Measurements from ENCODE around the gene FRZB. TPM values are rescaled to one million over a fixed set of nuclear protein-coding genes. Genes with fewer than 3 reads are reported as not detected.
"Not testable (repeated sequence)": the region's sequence is repeated elsewhere in the genome, so short reads cannot be mapped to it uniquely, and the experiment has no call there.

The FRZB gene
- total and polyA plus RNA-seq, 2 donors (not counting 1 experiment from before 2014, with no cell fraction given): 1.5 to 2.0 TPM

DNA sequence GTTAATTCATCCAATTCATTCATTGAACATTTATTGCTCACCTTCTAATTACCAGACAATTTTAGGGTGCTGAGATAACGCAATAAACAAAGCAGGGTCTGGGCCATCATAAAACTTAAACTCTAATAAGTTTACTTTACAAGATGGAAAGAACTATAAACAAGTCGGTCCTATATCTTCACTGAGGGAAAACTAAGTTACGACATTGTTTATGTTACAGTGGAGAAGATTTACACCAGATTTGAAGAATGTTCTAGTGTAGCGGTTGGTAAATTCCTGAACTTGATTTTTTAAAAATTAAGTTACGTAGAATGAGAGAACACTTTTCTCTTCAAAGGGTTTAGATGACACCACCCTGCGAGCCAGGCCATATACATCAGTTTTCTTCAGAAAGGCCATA is 20.7 kb upstream of the FRZB start:
- no peaks in the 10 kb centered on the region for H3K4me1 ChIP-seq (ENCODE audit: control insufficient read depth, extremely low read depth, insufficient read depth, low read length)
- no peak for TF ChIP-seq EZH2 (IDR thresholded peaks at IDR 0.05; ENCODE audit: low read length, missing control alignments)
- TF ChIP-seq, protein P1, sequence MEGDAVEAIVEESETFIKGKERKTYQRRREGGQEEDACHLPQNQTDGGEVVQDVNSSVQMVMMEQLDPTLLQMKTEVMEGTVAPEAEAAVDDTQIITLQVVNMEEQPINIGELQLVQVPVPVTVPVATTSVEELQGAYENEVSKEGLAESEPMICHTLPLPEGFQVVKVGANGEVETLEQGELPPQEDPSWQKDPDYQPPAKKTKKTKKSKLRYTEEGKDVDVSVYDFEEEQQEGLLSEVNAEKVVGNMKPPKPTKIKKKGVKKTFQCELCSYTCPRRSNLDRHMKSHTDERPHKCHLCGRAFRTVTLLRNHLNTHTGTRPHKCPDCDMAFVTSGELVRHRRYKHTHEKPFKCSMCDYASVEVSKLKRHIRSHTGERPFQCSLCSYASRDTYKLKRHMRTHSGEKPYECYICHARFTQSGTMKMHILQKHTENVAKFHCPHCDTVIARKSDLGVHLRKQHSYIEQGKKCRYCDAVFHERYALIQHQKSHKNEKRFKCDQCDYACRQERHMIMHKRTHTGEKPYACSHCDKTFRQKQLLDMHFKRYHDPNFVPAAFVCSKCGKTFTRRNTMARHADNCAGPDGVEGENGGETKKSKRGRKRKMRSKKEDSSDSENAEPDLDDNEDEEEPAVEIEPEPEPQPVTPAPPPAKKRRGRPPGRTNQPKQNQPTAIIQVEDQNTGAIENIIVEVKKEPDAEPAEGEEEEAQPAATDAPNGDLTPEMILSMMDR (conservative IDR thresholded peaks at IDR 0.05 in 1 of 2, IDR thresholded peaks at IDR 0.05 in 1 of 2; ENCODE audit: low read depth in 1 of 2, low read length in 2 of 2): no peak
- DNase-seq (ENCODE audit: low read depth in 2 of 2): peak in 1 of 2 donors; percentile 32

DNA sequence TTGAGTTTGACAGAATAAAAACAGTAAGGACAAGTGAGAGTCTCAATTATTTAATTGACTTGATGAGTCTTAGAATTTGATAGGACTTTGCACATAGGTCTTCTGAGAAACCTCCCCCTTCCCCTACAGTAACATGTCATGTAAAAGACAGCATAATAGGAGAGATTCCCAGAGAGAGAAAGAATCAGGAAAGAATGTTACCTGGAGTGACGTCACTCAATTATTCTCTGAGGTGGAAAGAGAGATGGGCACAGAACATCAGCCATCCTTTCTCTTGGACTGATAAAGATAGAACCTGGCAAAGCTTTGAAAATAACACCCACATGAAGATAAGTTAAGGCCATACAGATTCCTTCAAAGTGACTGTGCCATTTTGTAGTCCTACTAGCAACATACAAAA is 19.3 kb upstream of the FRZB start:
- H4K20me1 ChIP-seq (ENCODE audit: control insufficient read depth, extremely low read depth, insufficient read depth, low read length): no peaks in the 10 kb centered on the region
- H3K9ac ChIP-seq (ENCODE audit: insufficient read depth, low read length): no peak overlapping the region
- no peaks in the 10 kb centered on the region for H3K4me1 ChIP-seq (ENCODE audit: control insufficient read depth, extremely low read depth, insufficient read depth, low read length)
- H3K27me3 ChIP-seq (ENCODE audit: control insufficient read depth, insufficient read depth, low read length): no peaks in the 10 kb centered on the region
- no peaks in the 10 kb centered on the region for H3K36me3 ChIP-seq (ENCODE audit: control insufficient read depth, insufficient read depth, low read length)
- no peak overlapping the region for H3K4me2 ChIP-seq (ENCODE audit: extremely low read depth, insufficient read depth, low read length)
- H3K27ac ChIP-seq (ENCODE audit: insufficient read depth, low read length): no peak overlapping the region
- TF ChIP-seq EZH2 (IDR thresholded peaks at IDR 0.05; ENCODE audit: low read length, missing control alignments): no peak
- TF ChIP-seq, protein P1 (conservative IDR thresholded peaks at IDR 0.05 in 1 of 2, IDR thresholded peaks at IDR 0.05 in 1 of 2; ENCODE audit: low read depth in 1 of 2, low read length in 2 of 2): no peak
- no peak for DNase-seq (ENCODE audit: low read depth in 2 of 2)
- no peak overlapping the region for H2AFZ ChIP-seq (ENCODE audit: low read length)
- no peak overlapping the region for H3K4me3 ChIP-seq (replicated peaks in 1 of 4; ENCODE audit: control extremely low read depth in 1 of 4, insufficient read depth in 1 of 4, low read depth in 3 of 4, low read length in 4 of 4)
- no peaks in the 10 kb centered on the region for H3K79me2 ChIP-seq (ENCODE audit: control insufficient read depth, insufficient read depth, low read length)
- H3K9me3 ChIP-seq (ENCODE audit: control insufficient read depth, insufficient read depth, low read depth, low read length): no peaks in the 10 kb centered on the region

More for the DNA sequence above, 20.7 kb upstream of the FRZB start:
- no peak overlapping the region for H2AFZ ChIP-seq (ENCODE audit: low read length)
- no peak overlapping the region for H3K27ac ChIP-seq (ENCODE audit: insufficient read depth, low read length)
- no peak overlapping the region for H3K4me3 ChIP-seq (replicated peaks in 1 of 4; ENCODE audit: control extremely low read depth in 1 of 4, insufficient read depth in 1 of 4, low read depth in 3 of 4, low read length in 4 of 4)
- no peaks in the 10 kb centered on the region for H3K27me3 ChIP-seq (ENCODE audit: control insufficient read depth, insufficient read depth, low read length)
- H4K20me1 ChIP-seq (ENCODE audit: control insufficient read depth, extremely low read depth, insufficient read depth, low read length): no peaks in the 10 kb centered on the region
- no peaks in the 10 kb centered on the region for H3K79me2 ChIP-seq (ENCODE audit: control insufficient read depth, insufficient read depth, low read length)
- no peak overlapping the region for H3K9ac ChIP-seq (ENCODE audit: insufficient read depth, low read length)
- H3K36me3 ChIP-seq (ENCODE audit: control insufficient read depth, insufficient read depth, low read length): no peaks in the 10 kb centered on the region
- no peak overlapping the region for H3K4me2 ChIP-seq (ENCODE audit: extremely low read depth, insufficient read depth, low read length)
- no peaks in the 10 kb centered on the region for H3K9me3 ChIP-seq (ENCODE audit: control insufficient read depth, insufficient read depth, low read depth, low read length)

DNA sequence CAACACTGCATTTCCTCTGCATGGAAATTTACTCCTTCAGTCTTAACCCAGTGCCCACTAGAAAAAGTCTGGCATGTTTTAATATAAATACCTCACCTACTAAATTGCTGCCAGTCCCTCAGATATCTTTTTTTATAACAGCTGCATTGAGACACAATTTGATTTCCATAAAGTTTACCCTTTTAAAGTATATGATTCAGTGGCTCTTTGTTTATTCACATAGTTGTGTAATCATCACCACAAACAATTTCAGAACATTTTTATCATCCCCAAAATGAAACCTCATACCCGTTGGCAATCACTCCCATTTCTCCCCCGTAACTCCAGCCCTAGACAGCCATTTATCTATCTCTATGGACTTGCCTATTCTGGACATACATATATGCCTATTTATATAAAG is 17.0 kb upstream of the FRZB start:
- Histone ChIP-seq H3K27me3 (ENCODE audit: control insufficient read depth, insufficient read depth, low read length) (no peaks in the 10 kb centered on the region), H3K9ac (ENCODE audit: insufficient read depth, low read length) (no peak overlapping the region), H4K20me1 (ENCODE audit: control insufficient read depth, extremely low read depth, insufficient read depth, low read length) (no peaks in the 10 kb centered on the region), H3K79me2 (ENCODE audit: control insufficient read depth, insufficient read depth, low read length) (no peaks in the 10 kb centered on the region), H3K4me1 (ENCODE audit: control insufficient read depth, extremely low read depth, insufficient read depth, low read length) (no peaks in the 10 kb centered on the region), H3K4me2 (ENCODE audit: extremely low read depth, insufficient read depth, low read length) (no peak overlapping the region), H3K36me3 (ENCODE audit: control insufficient read depth, insufficient read depth, low read length) (no peaks in the 10 kb centered on the region), H3K27ac (ENCODE audit: insufficient read depth, low read length) (no peak overlapping the region), H3K4me3 (replicated peaks in 1 of 4; ENCODE audit: control extremely low read depth in 1 of 4, insufficient read depth in 1 of 4, low read depth in 3 of 4, low read length in 4 of 4) (no peak overlapping the region), H3K9me3 (ENCODE audit: control insufficient read depth, insufficient read depth, low read depth, low read length) (no peaks in the 10 kb centered on the region), H2AFZ (ENCODE audit: low read length) (no peak overlapping the region)
- TF ChIP-seq, protein P1 (conservative IDR thresholded peaks at IDR 0.05 in 1 of 2, IDR thresholded peaks at IDR 0.05 in 1 of 2; ENCODE audit: low read depth in 1 of 2, low read length in 2 of 2): no peak
- no peak for TF ChIP-seq EZH2 (IDR thresholded peaks at IDR 0.05; ENCODE audit: low read length, missing control alignments)
- DNase-seq (ENCODE audit: low read depth in 2 of 2): peak in 1 of 2 donors; percentile 47

DNA sequence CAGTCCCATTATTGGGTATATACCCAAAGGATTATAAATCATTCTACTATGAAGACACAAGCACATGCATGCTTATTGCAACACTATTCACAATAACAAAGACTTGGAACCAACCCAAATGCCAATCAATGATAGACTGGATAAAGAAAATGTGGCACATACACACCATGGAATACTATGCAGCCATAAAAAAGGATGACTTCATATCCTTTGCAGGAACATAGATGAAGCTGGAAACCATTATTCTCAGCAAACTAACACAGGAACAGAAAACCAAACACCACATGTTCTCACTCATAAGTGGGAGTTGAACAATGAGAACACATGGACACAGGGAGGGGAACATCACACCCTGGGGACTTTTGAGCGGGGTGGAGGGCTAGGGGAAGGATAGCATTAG is 13.7 kb upstream of the FRZB start:
- not testable (repeated sequence) for H3K4me2 ChIP-seq (ENCODE audit: extremely low read depth, insufficient read depth, low read length); H3K4me3 ChIP-seq (replicated peaks in 1 of 4; ENCODE audit: control extremely low read depth in 1 of 4, insufficient read depth in 1 of 4, low read depth in 3 of 4, low read length in 4 of 4); H3K4me1 ChIP-seq (ENCODE audit: control insufficient read depth, extremely low read depth, insufficient read depth, low read length); H3K9ac ChIP-seq (ENCODE audit: insufficient read depth, low read length); H3K27ac ChIP-seq (ENCODE audit: insufficient read depth, low read length); H3K27me3 ChIP-seq (ENCODE audit: control insufficient read depth, insufficient read depth, low read length); H4K20me1 ChIP-seq (ENCODE audit: control insufficient read depth, extremely low read depth, insufficient read depth, low read length); H2AFZ ChIP-seq (ENCODE audit: low read length); H3K79me2 ChIP-seq (ENCODE audit: control insufficient read depth, insufficient read depth, low read length); H3K9me3 ChIP-seq (ENCODE audit: control insufficient read depth, insufficient read depth, low read depth, low read length); DNase-seq (ENCODE audit: low read depth in 2 of 2); H3K36me3 ChIP-seq (ENCODE audit: control insufficient read depth, insufficient read depth, low read length)

DNA sequence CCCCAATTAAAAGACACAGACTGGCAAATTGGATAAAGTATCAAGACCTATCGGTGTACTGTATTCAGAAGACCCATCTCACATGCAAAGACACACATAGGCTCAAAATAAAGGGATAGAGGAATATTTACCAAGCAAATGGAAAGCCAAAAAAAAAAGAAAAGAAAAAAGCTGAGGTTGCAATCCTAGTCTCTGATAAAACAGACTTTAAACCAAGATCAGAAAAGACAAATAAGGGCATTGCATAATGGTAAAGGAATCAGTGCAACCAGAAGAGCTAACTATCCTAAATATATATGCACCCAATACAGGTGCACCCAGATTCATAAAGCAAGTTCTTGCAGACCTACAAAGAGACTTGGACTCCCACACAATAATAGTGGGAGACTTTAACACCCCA is 10.2 kb upstream of the FRZB start:
- not testable (repeated sequence) for H3K36me3 ChIP-seq (ENCODE audit: control insufficient read depth, insufficient read depth, low read length); H2AFZ ChIP-seq (ENCODE audit: low read length); H3K9ac ChIP-seq (ENCODE audit: insufficient read depth, low read length); H3K27me3 ChIP-seq (ENCODE audit: control insufficient read depth, insufficient read depth, low read length); H3K4me3 ChIP-seq (replicated peaks in 1 of 4; ENCODE audit: control extremely low read depth in 1 of 4, insufficient read depth in 1 of 4, low read depth in 3 of 4, low read length in 4 of 4); H4K20me1 ChIP-seq (ENCODE audit: control insufficient read depth, extremely low read depth, insufficient read depth, low read length); H3K4me2 ChIP-seq (ENCODE audit: extremely low read depth, insufficient read depth, low read length); H3K27ac ChIP-seq (ENCODE audit: insufficient read depth, low read length); H3K79me2 ChIP-seq (ENCODE audit: control insufficient read depth, insufficient read depth, low read length); H3K9me3 ChIP-seq (ENCODE audit: control insufficient read depth, insufficient read depth, low read depth, low read length); DNase-seq (ENCODE audit: low read depth in 2 of 2); H3K4me1 ChIP-seq (ENCODE audit: control insufficient read depth, extremely low read depth, insufficient read depth, low read length)
